Neural crest cell (in vitro differentiated cells): ENCODE results near the gene TNIP2. TPM values are rescaled to one million over a fixed set of nuclear protein-coding genes. Genes with fewer than 3 reads are reported as not detected.
A peak's percentile ranks its signal among the peaks of the same experiment; 100 is the strongest.
"Not testable (repeated sequence)": the region's sequence is repeated elsewhere in the genome, so short reads cannot be mapped to it uniquely, and the experiment has no call there.

Experiments
- DNase-seq: peaks from one replicate; pipeline ENCODE4 v3.0.0; 2021; ENCODE audit warnings: low read depth, mixed read lengths, low spot score
- H3K27ac Mint-ChIP-seq: one replicate; pipeline ENCODE4 v1.8.0; 2021; ENCODE audit warnings: mild to moderate bottlenecking, mixed read lengths; ENCODE audit not compliant: unreplicated experiment
- H3K27me3 Mint-ChIP-seq: 2 replicates; pipeline ENCODE4 v1.8.0; 2021; ENCODE audit warnings: low read depth, mild to moderate bottlenecking, mixed read lengths
- H3K36me3 Mint-ChIP-seq: 2 replicates; pipeline ENCODE4 v1.8.0; 2021; ENCODE audit warnings: low read depth, mild to moderate bottlenecking, mixed read lengths
- H3K4me1 Mint-ChIP-seq: 2 replicates; pipeline ENCODE4 v1.8.0; 2021; ENCODE audit warnings: mixed read lengths
- H3K4me3 Mint-ChIP-seq: one replicate; pipeline ENCODE4 v1.8.0; 2021; ENCODE audit warnings: mild to moderate bottlenecking, mixed read lengths
- H3K9me3 Mint-ChIP-seq: 2 replicates; pipeline ENCODE4 v1.8.0; 2021; ENCODE audit warnings: mixed read lengths
- total RNA-seq: library from RNA; stranded (reverse); gene quantifications from 2 replicates; pipeline ENCODE4 v1.2.1, GENCODE V29; 2021
- TF ChIP-seq, protein P1 (sequence below): fragments of 200-600 bp; sonication (generic); conservative IDR thresholded peaks from 2 replicates; pipeline ENCODE4 v1.5.0; 2021; ENCODE audit warnings: antibody characterized with exemption, mild to moderate bottlenecking

The TNIP2 gene
- total RNA-seq, 1 donor from 2014 or later, result 25.1 TPM

GRCh38 chr4:2744576-2745270 lies 11.4 kb downstream of the TNIP2 start:
- no peaks in the 10 kb centered on the region for H3K27me3 Mint-ChIP-seq
- peak overlapping the region; percentile 56 for H3K4me3 Mint-ChIP-seq
- H3K4me1 Mint-ChIP-seq, result peaks cover 17% of the 10 kb centered on the region
- H3K36me3 Mint-ChIP-seq, result peaks cover 16% of the 10 kb centered on the region
- no peak overlapping the region for H3K27ac Mint-ChIP-seq
- DNase-seq, result no peak
- no peaks in the 10 kb centered on the region for H3K9me3 Mint-ChIP-seq
- TF ChIP-seq, protein P1, sequence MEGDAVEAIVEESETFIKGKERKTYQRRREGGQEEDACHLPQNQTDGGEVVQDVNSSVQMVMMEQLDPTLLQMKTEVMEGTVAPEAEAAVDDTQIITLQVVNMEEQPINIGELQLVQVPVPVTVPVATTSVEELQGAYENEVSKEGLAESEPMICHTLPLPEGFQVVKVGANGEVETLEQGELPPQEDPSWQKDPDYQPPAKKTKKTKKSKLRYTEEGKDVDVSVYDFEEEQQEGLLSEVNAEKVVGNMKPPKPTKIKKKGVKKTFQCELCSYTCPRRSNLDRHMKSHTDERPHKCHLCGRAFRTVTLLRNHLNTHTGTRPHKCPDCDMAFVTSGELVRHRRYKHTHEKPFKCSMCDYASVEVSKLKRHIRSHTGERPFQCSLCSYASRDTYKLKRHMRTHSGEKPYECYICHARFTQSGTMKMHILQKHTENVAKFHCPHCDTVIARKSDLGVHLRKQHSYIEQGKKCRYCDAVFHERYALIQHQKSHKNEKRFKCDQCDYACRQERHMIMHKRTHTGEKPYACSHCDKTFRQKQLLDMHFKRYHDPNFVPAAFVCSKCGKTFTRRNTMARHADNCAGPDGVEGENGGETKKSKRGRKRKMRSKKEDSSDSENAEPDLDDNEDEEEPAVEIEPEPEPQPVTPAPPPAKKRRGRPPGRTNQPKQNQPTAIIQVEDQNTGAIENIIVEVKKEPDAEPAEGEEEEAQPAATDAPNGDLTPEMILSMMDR, result no peak

GRCh38 chr4:2743518-2744445 lies 12.4 kb downstream of the TNIP2 start:
- DNase-seq, result no peak
- H3K27me3 Mint-ChIP-seq, result no peaks in the 10 kb centered on the region
- peaks cover 17% of the 10 kb centered on the region for H3K4me1 Mint-ChIP-seq
- no peaks in the 10 kb centered on the region for H3K9me3 Mint-ChIP-seq
- no peak overlapping the region for H3K27ac Mint-ChIP-seq
- no peak overlapping the region for H3K4me3 Mint-ChIP-seq
- peaks cover 16% of the 10 kb centered on the region for H3K36me3 Mint-ChIP-seq
- TF ChIP-seq, protein P1, result no peak

GRCh38 chr4:2742823-2743517 lies 13.2 kb downstream of the TNIP2 start:
- Mint-ChIP-seq H3K4me1 (peaks cover 17% of the 10 kb centered on the region), H3K27ac (no peak overlapping the region), H3K36me3 (peaks cover 23% of the 10 kb centered on the region), H3K9me3 (peaks cover 5% of the 10 kb centered on the region), H3K4me3 (no peak overlapping the region), H3K27me3 (no peaks in the 10 kb centered on the region)
- DNase-seq, result no peak
- TF ChIP-seq, protein P1, result no peak

DNA sequence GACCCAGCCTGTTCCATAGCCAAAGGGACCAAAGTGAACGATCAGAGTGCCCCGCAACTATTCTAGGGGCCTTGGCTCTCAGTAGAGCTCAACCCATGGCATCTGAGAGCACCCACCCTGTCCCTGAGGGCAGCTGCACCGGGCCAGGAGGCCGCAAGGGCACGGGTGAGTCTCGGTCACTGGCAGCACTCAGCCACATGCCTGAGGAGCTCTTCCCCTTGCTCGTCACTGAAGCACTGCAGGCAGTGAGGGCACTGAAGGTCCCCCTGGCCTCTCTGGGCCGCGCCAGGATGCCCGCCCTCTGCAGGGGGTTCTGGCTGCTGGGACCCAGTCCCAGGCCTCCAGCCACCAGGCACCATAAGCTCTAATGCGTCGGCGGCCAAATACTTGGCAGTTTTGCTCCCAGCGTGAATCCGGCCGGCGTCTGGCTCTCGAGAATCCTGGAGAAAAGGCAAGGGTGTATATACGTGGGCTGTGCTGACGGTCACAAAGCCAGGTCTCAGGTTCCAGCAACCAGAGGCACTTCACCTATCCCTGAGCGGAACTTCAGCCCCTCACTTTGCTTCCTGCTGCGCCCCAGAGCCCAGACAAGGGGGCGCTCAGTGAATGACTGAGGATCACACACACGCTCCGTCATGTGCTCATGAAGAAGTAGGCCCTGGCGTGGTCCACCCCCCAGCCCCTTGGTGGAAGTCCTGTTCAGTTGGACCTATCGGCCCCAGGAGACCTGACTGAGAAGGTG lies 13.9 kb downstream of the TNIP2 start:
- no peaks in the 10 kb centered on the region for H3K27me3 Mint-ChIP-seq
- H3K27ac Mint-ChIP-seq, result no peak overlapping the region
- DNase-seq, result no peak
- H3K4me3 Mint-ChIP-seq, result no peak overlapping the region
- TF ChIP-seq, protein P1, result no peak
- peaks cover 20% of the 10 kb centered on the region for H3K36me3 Mint-ChIP-seq
- peaks cover 5% of the 10 kb centered on the region for H3K9me3 Mint-ChIP-seq
- H3K4me1 Mint-ChIP-seq, result peaks cover 17% of the 10 kb centered on the region

- TF ChIP-seq, protein P1, result no peak
- Mint-ChIP-seq H3K27me3 (no peaks in the 10 kb centered on the region), H3K27ac (no peak overlapping the region), H3K9me3 (peaks cover 8% of the 10 kb centered on the region), H3K4me3 (peak overlapping the region; percentile 65), H3K4me1 (peaks cover 16% of the 10 kb centered on the region), H3K36me3 (peaks cover 22% of the 10 kb centered on the region)
- DNase-seq, result no peak
Observed at GRCh38 chr4:2741626-2742025, 14.5 kb downstream of the TNIP2 start.

DNA sequence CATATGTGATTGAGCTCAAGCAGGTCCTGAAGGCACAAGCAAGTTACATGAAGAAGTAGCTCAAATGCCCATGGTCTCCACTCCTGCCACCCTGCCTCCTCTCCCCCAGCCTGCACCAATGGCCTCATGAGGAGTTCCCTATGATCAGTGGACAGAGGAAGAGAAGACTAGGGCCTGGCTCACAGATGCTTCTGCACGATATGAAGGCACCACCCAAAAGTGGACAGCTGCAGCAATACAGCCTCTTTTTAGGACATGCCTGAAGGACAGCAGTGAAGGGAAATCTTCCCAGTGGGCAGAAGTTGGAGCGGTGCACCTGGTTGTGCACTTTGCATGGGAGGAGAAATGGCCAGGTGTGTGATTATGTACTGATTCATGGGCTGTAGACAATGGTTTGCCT lies 17.8 kb downstream of the TNIP2 start:
- Mint-ChIP-seq H3K9me3 (peaks cover 20% of the 10 kb centered on the region), H3K36me3 (peaks cover 40% of the 10 kb centered on the region)
- H3K27me3 Mint-ChIP-seq, DNase-seq, H3K4me1 Mint-ChIP-seq, H3K27ac Mint-ChIP-seq, H3K4me3 Mint-ChIP-seq: not testable (repeated sequence)
